Peyer's patch (tissue), 4 donors: ENCODE results near the gene CORO2A. TPM values are rescaled to one million over a fixed set of nuclear protein-coding genes. Genes with fewer than 3 reads are reported as not detected.

ENCODE experiments used
- DNase-seq, 3 donors: peaks; one replicate each; pipeline ENCODE4 v3.0.0-alpha.2; 2017 to 2019
- H3K27ac ChIP-seq, 4 donors: fragments of 200-600 bp; sonication (generic); one replicate each; pipeline ENCODE4 v1.5.1; 2016 to 2019
- H3K27me3 ChIP-seq, 2 donors: fragments of 200-600 bp; sonication (generic); one replicate each; pipeline ENCODE4 v1.5.1; 2019
- H3K36me3 ChIP-seq, 3 donors: fragments of 200-600 bp; sonication (generic); one replicate each; pipeline ENCODE4 v1.5.1; 2016 to 2019
- H3K4me1 ChIP-seq, 4 donors: fragments of 200-600 bp; sonication (generic); one replicate each; pipeline ENCODE4 v1.5.1; 2016 to 2019
- H3K4me3 ChIP-seq, 4 donors: fragments of 200-600 bp; sonication (generic); 1 replicate in 3 of 4; 2 replicates in 1 of 4; pipeline ENCODE4 v1.5.1; 2016 to 2019; ENCODE audit warnings: mild to moderate bottlenecking in 1 of 4
- H3K9me3 ChIP-seq, 4 donors: fragments of 200-600 bp; sonication (generic); one replicate each; pipeline ENCODE4 v1.5.1; 2016 to 2019; ENCODE audit warnings: mild to moderate bottlenecking in 1 of 4
- CTCF ChIP-seq, 6 experiments: fragments of 450-650 bp in 4 of 6; fragments of 200-600 bp in 2 of 6; sonication (generic) in 1 of 6; IDR thresholded peaks; one replicate each; pipeline ENCODE4 v1.5.1; 2017 to 2019; ENCODE audit warnings: antibody characterized with exemption in 6 of 6, mild to moderate bottlenecking in 3 of 6, moderate library complexity in 1 of 6
- POLR2A ChIP-seq, 2 donors: fragments of 450-650 bp; IDR thresholded peaks; one replicate each; pipeline ENCODE4 v1.5.1; 2017; ENCODE audit warnings: antibody characterized with exemption in 2 of 2, mild to moderate bottlenecking in 2 of 2, moderate library complexity in 2 of 2
- total RNA-seq, 4 donors: library from RNA; depleted of rRNA; stranded (reverse); fragments of >200 nt; gene quantifications; one replicate each; pipeline ENCODE4 v1.1.0, GENCODE V29; 2016

The CORO2A gene
- total RNA-seq, 4 donors from 2014 or later, result 15.7 to 99.6 (median 91.9) TPM

GRCh38 chr9:98142182-98142907, 50.1 kb downstream of the CORO2A start:
- Histone ChIP-seq H3K27ac (peak overlapping the region in 3 of 4 donors; percentile 85 to 95 (median 92)), H3K36me3 (no peaks in the 10 kb centered on the region), H3K27me3 (no peaks in the 10 kb centered on the region), H3K4me3 (no peak overlapping the region), H3K4me1 (peaks cover 5 to 40% (median 21%) of the 10 kb centered on the region in 4 donors), H3K9me3 (no peaks in the 10 kb centered on the region)
- DNase-seq, result peak in 2 of 3 donors; percentile 92 to 93
- peak in 3 of 6 experiments; percentile 17 to 39 (median 35) for TF ChIP-seq CTCF (IDR thresholded peaks at IDR 0.05)
- TF ChIP-seq POLR2A (IDR thresholded peaks at IDR 0.05), result peak in 1 of 2 donors; percentile 67

- Histone ChIP-seq H3K36me3 (peaks cover 0 to 4% (median 0%) of the 10 kb centered on the region in 3 donors), H3K27me3 (no peaks in the 10 kb centered on the region), H3K9me3 (no peaks in the 10 kb centered on the region), H3K4me1 (peaks cover 0 to 25% (median 11%) of the 10 kb centered on the region in 4 donors), H3K27ac (no peak overlapping the region), H3K4me3 (no peak overlapping the region)
- peak in 1 of 3 donors; percentile 9 for DNase-seq
- TF ChIP-seq CTCF (IDR thresholded peaks at IDR 0.05) (no peak), POLR2A (IDR thresholded peaks at IDR 0.05) (no peak)
Observed at GRCh38 chr9:98140503-98140902, 51.9 kb downstream of the CORO2A start.

GRCh38 chr9:98136489-98136888, 55.9 kb downstream of the CORO2A start:
- TF ChIP-seq CTCF (IDR thresholded peaks at IDR 0.05), result no peak
- TF ChIP-seq POLR2A (IDR thresholded peaks at IDR 0.05), result no peak
- Histone ChIP-seq H3K36me3 (peaks cover 0 to 40% (median 0%) of the 10 kb centered on the region in 3 donors), H3K27ac (no peak overlapping the region), H3K9me3 (no peaks in the 10 kb centered on the region), H3K4me3 (no peak overlapping the region), H3K27me3 (no peaks in the 10 kb centered on the region), H3K4me1 (no peaks in the 10 kb centered on the region)
- DNase-seq, result no peak

- DNase-seq, result peak in 1 of 3 donors; percentile 15
- Histone ChIP-seq H3K27ac (no peak overlapping the region), H3K36me3 (peaks cover 0 to 43% (median 0%) of the 10 kb centered on the region in 3 donors), H3K4me3 (no peak overlapping the region), H3K27me3 (no peaks in the 10 kb centered on the region), H3K9me3 (no peaks in the 10 kb centered on the region), H3K4me1 (no peaks in the 10 kb centered on the region)
- no peak for TF ChIP-seq CTCF (IDR thresholded peaks at IDR 0.05)
Observed at GRCh38 chr9:98135938-98136337, 56.5 kb downstream of the CORO2A start.

- H3K27me3 ChIP-seq, result no peaks in the 10 kb centered on the region
- no peaks in the 10 kb centered on the region for H3K4me1 ChIP-seq
- H3K36me3 ChIP-seq, result peaks cover 0 to 47% (median 0%) of the 10 kb centered on the region in 3 donors
- peak in 1 of 3 donors; percentile 9 for DNase-seq
- no peak overlapping the region for H3K4me3 ChIP-seq
- H3K9me3 ChIP-seq, result no peaks in the 10 kb centered on the region
- TF ChIP-seq CTCF (IDR thresholded peaks at IDR 0.05) (no peak), POLR2A (IDR thresholded peaks at IDR 0.05) (no peak)
- no peak overlapping the region for H3K27ac ChIP-seq
Observed at GRCh38 chr9:98135558-98135934, 56.9 kb downstream of the CORO2A start.
